Neural progenitor cell (in vitro differentiated cells): Measurements from ENCODE around the gene DGKD. TPM values are rescaled to one million over a fixed set of nuclear protein-coding genes. Genes with fewer than 3 reads are reported as not detected.

Experiments
- DNase-seq: peaks from one replicate; pipeline ENCODE4 v3.0.0-alpha.2; 2016; ENCODE audit warnings: low spot score
- H2AFZ ChIP-seq: fragments of 200-600 bp; sonication (generic); replicated peaks from 2 replicates; pipeline ENCODE4 v1.6.1; 2016; ENCODE audit warnings: antibody characterized with exemption
- H3F3A ChIP-seq: fragments of 200-600 bp; sonication (generic); 2 replicates; pipeline ENCODE4 v1.6.1; 2016; ENCODE audit warnings: antibody characterized with exemption, low read depth
- H3K27ac ChIP-seq: fragments of 200-600 bp; sonication (generic); 2 replicates; pipeline ENCODE4 v1.5.1; 2016; ENCODE audit warnings: mild to moderate bottlenecking
- H3K27me3 ChIP-seq: fragments of 200-600 bp; sonication (generic); 2 replicates; pipeline ENCODE4 v1.6.1; 2016; ENCODE audit warnings: mild to moderate bottlenecking, moderate library complexity
- H3K36me3 ChIP-seq: fragments of 200-600 bp; sonication (generic); 2 replicates; pipeline ENCODE4 v1.5.1; 2016
- H3K4me1 ChIP-seq: fragments of 200-600 bp; sonication (generic); 2 replicates; pipeline ENCODE4 v1.6.1; 2016; ENCODE audit warnings: mixed run types
- H3K4me2 ChIP-seq: fragments of 200-600 bp; sonication (generic); 2 replicates; pipeline ENCODE4 v1.6.1; 2016
- H3K4me3 ChIP-seq: fragments of 200-600 bp; sonication (generic); 2 replicates; pipeline ENCODE4 v1.5.1; 2016
- H3K79me2 ChIP-seq: fragments of 200-600 bp; sonication (generic); 2 replicates; pipeline ENCODE4 v1.6.1; 2016; ENCODE audit warnings: low read depth
- H3K9ac ChIP-seq: fragments of 200-600 bp; sonication (generic); 2 replicates; pipeline ENCODE4 v1.6.1; 2016
- H3K9me3 ChIP-seq: fragments of 200-600 bp; sonication (generic); 2 replicates; pipeline ENCODE4 v1.5.1; 2016; ENCODE audit warnings: low read depth
- H4K20me1 ChIP-seq: fragments of 200-600 bp; sonication (generic); 2 replicates; pipeline ENCODE4 v1.6.1; 2016; ENCODE audit warnings: low read depth
- H3K27ac Mint-ChIP-seq: 3 replicates; pipeline ENCODE4 v1.8.0; 2021; ENCODE audit warnings: mixed read lengths
- H3K27me3 Mint-ChIP-seq: 2 replicates; pipeline ENCODE4 v1.8.0; 2022; ENCODE audit warnings: low read depth, mild to moderate bottlenecking, inconsistent platforms, moderate library complexity, mixed read lengths; ENCODE audit not compliant: insufficient read depth
- H3K36me3 Mint-ChIP-seq: 3 replicates; pipeline ENCODE4 v1.8.0; 2021; ENCODE audit warnings: mixed read lengths
- H3K4me1 Mint-ChIP-seq: 3 replicates; pipeline ENCODE4 v1.8.0; 2021; ENCODE audit warnings: mixed read lengths
- H3K4me3 Mint-ChIP-seq: 3 replicates; pipeline ENCODE4 v1.8.0; 2021; ENCODE audit warnings: mild to moderate bottlenecking, moderate library complexity, mixed read lengths
- H3K9me3 Mint-ChIP-seq: 3 replicates; pipeline ENCODE4 v1.8.0; 2020; ENCODE audit warnings: mixed read lengths
- CTCF ChIP-seq: fragments of 200-600 bp; sonication (generic); IDR thresholded peaks from 2 replicates; pipeline ENCODE4 v1.5.1; 2017; ENCODE audit warnings: antibody characterized with exemption, mild to moderate bottlenecking
- EZH2 ChIP-seq: fragments of 200-600 bp; sonication (generic); IDR thresholded peaks from 2 replicates; pipeline ENCODE4 v1.6.1; 2017; ENCODE audit warnings: antibody characterized with exemption, mild to moderate bottlenecking, moderate library complexity
- EZH2phosphoT487 ChIP-seq: fragments of 200-600 bp; sonication (generic); IDR thresholded peaks from 2 replicates; pipeline ENCODE4 v1.6.1; 2017; ENCODE audit warnings: antibody characterized with exemption
- total RNA-seq: library from RNA; depleted of rRNA; stranded (reverse); fragments of >200 nt; gene quantifications from 2 replicates; pipeline ENCODE4 v1.2.3, GENCODE V29; 2015; ENCODE audit warnings: low replicate concordance

The DGKD gene
- total RNA-seq, 1 donor from 2014 or later = 10.9 TPM

GRCh38 chr2:233487748-233488345 lies 133.6 kb downstream of the DGKD start:
- H3K4me3 ChIP-seq = no peak overlapping the region
- Mint-ChIP-seq H3K9me3 (peaks cover 2% of the 10 kb centered on the region), H3K36me3 (peaks cover 27% of the 10 kb centered on the region), H3K4me1 (peaks cover 5% of the 10 kb centered on the region), H3K27ac (no peak overlapping the region), H3K4me3 (no peak overlapping the region), H3K27me3 (peaks cover 2% of the 10 kb centered on the region)
- H3K4me1 ChIP-seq = no peaks in the 10 kb centered on the region
- H3K27me3 ChIP-seq = no peaks in the 10 kb centered on the region
- H3K27ac ChIP-seq = no peak overlapping the region
- H2AFZ ChIP-seq = no peak overlapping the region
- no peak for TF ChIP-seq CTCF
- no peak for TF ChIP-seq EZH2phosphoT487
- no peak for TF ChIP-seq EZH2
- no peak overlapping the region for H3K4me2 ChIP-seq
- H3K9ac ChIP-seq = no peak overlapping the region
- DNase-seq = no peak
- H3K9me3 ChIP-seq = no peaks in the 10 kb centered on the region
- no peaks in the 10 kb centered on the region for H3K79me2 ChIP-seq
- no peaks in the 10 kb centered on the region for H4K20me1 ChIP-seq
- no peaks in the 10 kb centered on the region for H3F3A ChIP-seq
- H3K36me3 ChIP-seq = no peaks in the 10 kb centered on the region

GRCh38 chr2:233489143-233489542 lies 134.8 kb downstream of the DGKD start:
- Histone ChIP-seq H3K4me2 (no peak overlapping the region), H3K27me3 (no peaks in the 10 kb centered on the region), H3K9me3 (no peaks in the 10 kb centered on the region), H3K27ac (no peak overlapping the region), H3K4me1 (no peaks in the 10 kb centered on the region), H2AFZ (no peak overlapping the region), H3F3A (no peaks in the 10 kb centered on the region), H3K79me2 (no peaks in the 10 kb centered on the region), H3K9ac (no peak overlapping the region), H3K36me3 (no peaks in the 10 kb centered on the region), H4K20me1 (no peaks in the 10 kb centered on the region), H3K4me3 (no peak overlapping the region)
- TF ChIP-seq EZH2 = no peak
- no peak for TF ChIP-seq CTCF
- no peak for TF ChIP-seq EZH2phosphoT487
- peaks cover 15% of the 10 kb centered on the region for H3K36me3 Mint-ChIP-seq
- no peak for DNase-seq
- H3K27ac Mint-ChIP-seq = no peak overlapping the region
- H3K4me1 Mint-ChIP-seq = peaks cover 5% of the 10 kb centered on the region
- H3K27me3 Mint-ChIP-seq = no peaks in the 10 kb centered on the region
- no peak overlapping the region for H3K4me3 Mint-ChIP-seq
- H3K9me3 Mint-ChIP-seq = no peaks in the 10 kb centered on the region

GRCh38 chr2:233489666-233490065 lies 135.4 kb downstream of the DGKD start:
- Histone ChIP-seq H3K36me3 (no peaks in the 10 kb centered on the region), H3K9me3 (no peaks in the 10 kb centered on the region), H3K4me1 (no peaks in the 10 kb centered on the region), H3K4me3 (no peak overlapping the region), H2AFZ (no peak overlapping the region), H3K27me3 (no peaks in the 10 kb centered on the region), H4K20me1 (no peaks in the 10 kb centered on the region), H3K4me2 (no peak overlapping the region), H3K79me2 (no peaks in the 10 kb centered on the region), H3K27ac (no peak overlapping the region), H3K9ac (no peak overlapping the region), H3F3A (no peaks in the 10 kb centered on the region)
- H3K9me3 Mint-ChIP-seq = no peaks in the 10 kb centered on the region
- peaks cover 5% of the 10 kb centered on the region for H3K4me1 Mint-ChIP-seq
- no peak overlapping the region for H3K27ac Mint-ChIP-seq
- TF ChIP-seq EZH2 = no peak
- TF ChIP-seq EZH2phosphoT487 = no peak
- TF ChIP-seq CTCF = no peak
- no peaks in the 10 kb centered on the region for H3K27me3 Mint-ChIP-seq
- peaks cover 11% of the 10 kb centered on the region for H3K36me3 Mint-ChIP-seq
- DNase-seq = no peak
- H3K4me3 Mint-ChIP-seq = no peak overlapping the region
